Neural cell (in vitro differentiated cells): ENCODE results near the gene IL17REL. TPM values are rescaled to one million over a fixed set of nuclear protein-coding genes. Genes with fewer than 3 reads are reported as not detected.

Source experiments
- H2AFZ ChIP-seq: fragments of 200-600, 300-800 bp; sonication (generic), shearing (Covaris generic); 2 replicates; pipeline ENCODE4 v1.6.0; 2014; ENCODE audit warnings: low read depth, mild to moderate bottlenecking, antibody characterized with exemption, low read length, moderate library complexity
- H3F3A ChIP-seq: fragments of 200-600 bp; shearing (Covaris generic); 2 replicates; pipeline ENCODE4 v1.6.1; 2016; ENCODE audit warnings: mild to moderate bottlenecking, moderate library complexity, mixed read lengths, antibody characterized with exemption, low read length; ENCODE audit not compliant: insufficient read depth, poor library complexity, severe bottlenecking
- H3K27ac ChIP-seq: fragments of 200-600, 300-800 bp; sonication (generic), shearing (Covaris generic); 2 replicates; pipeline ENCODE4 v1.5.1; 2014; ENCODE audit warnings: mild to moderate bottlenecking, low read length, moderate library complexity
- H3K27me3 ChIP-seq: fragments of 300-800, 200-600 bp; sonication (generic), shearing (Covaris generic); 2 replicates; pipeline ENCODE4 v1.6.0; 2014; ENCODE audit warnings: mild to moderate bottlenecking, low read depth, low read length, moderate library complexity; ENCODE audit not compliant: insufficient read depth
- H3K36me3 ChIP-seq: fragments of 300-800, 200-600 bp; sonication (generic), shearing (Covaris generic); 2 replicates; pipeline ENCODE4 v1.5.1; 2014; ENCODE audit warnings: mild to moderate bottlenecking, antibody characterized with exemption, low read length, moderate library complexity; ENCODE audit not compliant: insufficient read depth
- H3K4me2 ChIP-seq: fragments of 300-800, 200-600 bp; sonication (generic), shearing (Covaris generic); 2 replicates; pipeline ENCODE4 v1.6.0; 2014; ENCODE audit warnings: mild to moderate bottlenecking, low read length
- H3K4me3 ChIP-seq: fragments of 300-800, 200-600 bp; sonication (generic), shearing (Covaris generic); 2 replicates; pipeline ENCODE4 v1.5.1; 2014; ENCODE audit warnings: mild to moderate bottlenecking, low read length, moderate library complexity
- H3K79me2 ChIP-seq: fragments of 200-600 bp; shearing (Covaris generic); replicated peaks from 2 replicates; pipeline ENCODE4 v1.6.0; 2014; ENCODE audit warnings: mild to moderate bottlenecking, low read length, moderate library complexity; ENCODE audit not compliant: insufficient read depth
- H3K9ac ChIP-seq: fragments of 300-800, 200-600 bp; sonication (generic), shearing (Covaris generic); 2 replicates; pipeline ENCODE4 v1.6.1; 2016; ENCODE audit warnings: mild to moderate bottlenecking, low read length, mixed read lengths
- H3K9me2 ChIP-seq: fragments of 200-600 bp; shearing (Covaris generic); 2 replicates; pipeline ENCODE4 v1.6.1; 2016; ENCODE audit warnings: mild to moderate bottlenecking, low read length, mixed read lengths; ENCODE audit not compliant: insufficient read depth
- H3K9me3 ChIP-seq: fragments of 200-600, 300-800 bp; sonication (generic), shearing (Covaris generic); 2 replicates; pipeline ENCODE4 v1.6.1; 2016; ENCODE audit warnings: mild to moderate bottlenecking, mixed run types, low read length, moderate library complexity, mixed read lengths
- H4K20me1 ChIP-seq: fragments of 200-600 bp; shearing (Covaris generic); 2 replicates; pipeline ENCODE4 v1.6.1; 2016; ENCODE audit warnings: mild to moderate bottlenecking, mixed run types; ENCODE audit not compliant: insufficient read depth
- EP300 ChIP-seq: fragments of 450-650 bp; conservative IDR thresholded peaks from 2 replicates; pipeline ENCODE4 v1.6.1; 2014; ENCODE audit warnings: antibody characterized with exemption, mild to moderate bottlenecking, moderate library complexity; ENCODE audit not compliant: poor library complexity, severe bottlenecking
- EZH2 ChIP-seq: fragments of 200-600, 300-800 bp; shearing (Covaris generic), sonication (generic); IDR thresholded peaks from 2 replicates; pipeline ENCODE4 v1.6.1; 2014; ENCODE audit warnings: antibody characterized with exemption, low read length, borderline replicate concordance, mild to moderate bottlenecking; ENCODE audit not compliant: insufficient read depth, poor library complexity, severe bottlenecking
- MXI1 ChIP-seq: fragments of 450-650 bp; conservative IDR thresholded peaks from 2 replicates; pipeline ENCODE4 v1.6.1; 2014; ENCODE audit warnings: antibody characterized with exemption, mild to moderate bottlenecking; ENCODE audit not compliant: poor library complexity, severe bottlenecking
- POLR2AphosphoS5 ChIP-seq: IDR thresholded peaks from 2 replicates; pipeline ENCODE4 v1.6.1; 2012
- RAD21 ChIP-seq: fragments of 450-650 bp; conservative IDR thresholded peaks from 2 replicates; pipeline ENCODE4 v1.6.1; 2014; ENCODE audit warnings: antibody characterized with exemption, mild to moderate bottlenecking, moderate library complexity
- REST ChIP-seq: IDR thresholded peaks from 2 replicates; pipeline ENCODE4 v1.6.1; 2012; ENCODE audit warnings: borderline replicate concordance
- SMC3 ChIP-seq: fragments of 450-650 bp; conservative IDR thresholded peaks from 2 replicates; pipeline ENCODE4 v1.6.1; 2014; ENCODE audit warnings: antibody characterized with exemption, mild to moderate bottlenecking, moderate library complexity; ENCODE audit not compliant: poor library complexity
- TAF1 ChIP-seq: IDR thresholded peaks from 2 replicates; pipeline ENCODE4 v1.6.1; 2012; ENCODE audit warnings: low read depth
- polyA plus RNA-seq: library from polyadenylated mRNA; depleted of rRNA; stranded (reverse); fragments of >200 nt; gene quantifications from 2 replicates; pipeline ENCODE4 v1.2.3, GENCODE V29; 2014
- TF ChIP-seq, protein P1 (sequence below): fragments of 450-650 bp; IDR thresholded peaks from 2 replicates; pipeline ENCODE4 v1.5.1; 2014; ENCODE audit warnings: antibody characterized with exemption, mild to moderate bottlenecking, moderate library complexity; ENCODE audit not compliant: poor library complexity, severe bottlenecking

The IL17REL gene
- polyA plus RNA-seq, 1 donor from 2014 or later, result not detected

- Histone ChIP-seq H3K36me3 (no peaks in the 10 kb centered on the region), H2AFZ (no peak overlapping the region), H3K27me3 (no peaks in the 10 kb centered on the region), H3K9me3 (no peaks in the 10 kb centered on the region), H3K4me2 (no peak overlapping the region), H4K20me1 (no peaks in the 10 kb centered on the region), H3F3A (no peaks in the 10 kb centered on the region), H3K4me3 (no peak overlapping the region), H3K9ac (no peak overlapping the region), H3K9me2 (no peaks in the 10 kb centered on the region), H3K79me2 (no peaks in the 10 kb centered on the region), H3K27ac (no peak overlapping the region)
- no peak for TF ChIP-seq RAD21
- no peak for TF ChIP-seq MXI1
- TF ChIP-seq SMC3, result no peak
Measured at GRCh38 chr22:49954354-49954753, 58.2 kb downstream of the IL17REL start.

GRCh38 chr22:49953680-49954344, 58.8 kb downstream of the IL17REL start:
- Histone ChIP-seq H3K27me3 (no peaks in the 10 kb centered on the region), H3K4me2 (no peak overlapping the region), H4K20me1 (no peaks in the 10 kb centered on the region), H2AFZ (no peak overlapping the region), H3K36me3 (no peaks in the 10 kb centered on the region), H3K9me2 (no peaks in the 10 kb centered on the region), H3F3A (no peaks in the 10 kb centered on the region), H3K79me2 (no peaks in the 10 kb centered on the region), H3K27ac (no peak overlapping the region), H3K9me3 (no peaks in the 10 kb centered on the region), H3K9ac (no peak overlapping the region), H3K4me3 (no peak overlapping the region)
- TF ChIP-seq MXI1, result no peak
- TF ChIP-seq EP300, result no peak
- no peak for TF ChIP-seq POLR2AphosphoS5
- no peak for TF ChIP-seq SMC3
- TF ChIP-seq TAF1, result no peak
- no peak for TF ChIP-seq REST
- no peak for TF ChIP-seq EZH2
- TF ChIP-seq RAD21, result no peak
- TF ChIP-seq, protein P1, sequence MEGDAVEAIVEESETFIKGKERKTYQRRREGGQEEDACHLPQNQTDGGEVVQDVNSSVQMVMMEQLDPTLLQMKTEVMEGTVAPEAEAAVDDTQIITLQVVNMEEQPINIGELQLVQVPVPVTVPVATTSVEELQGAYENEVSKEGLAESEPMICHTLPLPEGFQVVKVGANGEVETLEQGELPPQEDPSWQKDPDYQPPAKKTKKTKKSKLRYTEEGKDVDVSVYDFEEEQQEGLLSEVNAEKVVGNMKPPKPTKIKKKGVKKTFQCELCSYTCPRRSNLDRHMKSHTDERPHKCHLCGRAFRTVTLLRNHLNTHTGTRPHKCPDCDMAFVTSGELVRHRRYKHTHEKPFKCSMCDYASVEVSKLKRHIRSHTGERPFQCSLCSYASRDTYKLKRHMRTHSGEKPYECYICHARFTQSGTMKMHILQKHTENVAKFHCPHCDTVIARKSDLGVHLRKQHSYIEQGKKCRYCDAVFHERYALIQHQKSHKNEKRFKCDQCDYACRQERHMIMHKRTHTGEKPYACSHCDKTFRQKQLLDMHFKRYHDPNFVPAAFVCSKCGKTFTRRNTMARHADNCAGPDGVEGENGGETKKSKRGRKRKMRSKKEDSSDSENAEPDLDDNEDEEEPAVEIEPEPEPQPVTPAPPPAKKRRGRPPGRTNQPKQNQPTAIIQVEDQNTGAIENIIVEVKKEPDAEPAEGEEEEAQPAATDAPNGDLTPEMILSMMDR, result no peak
